ENCODE results near the gene SPDYE8.
"Not testable (repeated sequence)": the region's sequence is repeated elsewhere in the genome, so short reads cannot be mapped to it uniquely, and the experiment has no call there.

- TF ChIP-seq CTCF, POLR2A, POLR2AphosphoS5 (IDR thresholded peaks at IDR 0.05): not testable (repeated sequence)
These were observed 28.2 kb upstream of the SPDYE8 start, which contains the start of gene SPDYE11 for GRCh38 chr7:73057811-73058210.

Measured in breast epithelium (tissue), 3 donors.